ENCODE data around the gene DCP1A.
"Not testable (repeated sequence)": the region's sequence is repeated elsewhere in the genome, so short reads cannot be mapped to it uniquely, and the experiment has no call there.

Gene DCP1A

GRCh38 chr3:53327986-53328385 is 19.4 kb downstream of the DCP1A start:
- FAIRE-seq = not testable (repeated sequence)

GRCh38 chr3:53324105-53324504 is 23.2 kb downstream of the DCP1A start:
- no peak for FAIRE-seq

DNA sequence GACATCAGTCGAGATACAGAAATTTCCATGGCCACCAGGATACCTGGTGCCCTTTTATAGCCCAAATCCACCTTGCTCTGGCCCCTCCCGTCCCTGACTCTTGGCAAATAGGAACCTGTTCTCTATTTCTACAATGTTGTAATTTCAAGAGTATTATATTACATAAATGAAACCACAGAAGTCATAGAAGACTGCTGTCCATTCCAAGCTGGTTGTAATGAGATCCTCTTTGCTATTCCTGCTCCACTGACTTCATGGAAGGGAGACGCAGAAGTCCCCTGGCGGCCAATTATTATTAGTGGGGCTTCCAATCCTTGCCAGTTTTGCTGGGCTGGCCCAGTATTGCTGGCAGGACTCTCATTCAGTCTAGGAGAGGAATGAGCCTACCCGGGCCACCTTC is 26.6 kb downstream of the DCP1A start:
- FAIRE-seq = no peak

GRCh38 chr3:53318522-53318921 is 28.8 kb downstream of the DCP1A start:
- FAIRE-seq = no peak

- FAIRE-seq = no peak
Observed at GRCh38 chr3:53312832-53313231, 34.5 kb downstream of the DCP1A start.

- no peak for FAIRE-seq
Observed at GRCh38 chr3:53311882-53312281, 35.5 kb downstream of the DCP1A start.

DNA sequence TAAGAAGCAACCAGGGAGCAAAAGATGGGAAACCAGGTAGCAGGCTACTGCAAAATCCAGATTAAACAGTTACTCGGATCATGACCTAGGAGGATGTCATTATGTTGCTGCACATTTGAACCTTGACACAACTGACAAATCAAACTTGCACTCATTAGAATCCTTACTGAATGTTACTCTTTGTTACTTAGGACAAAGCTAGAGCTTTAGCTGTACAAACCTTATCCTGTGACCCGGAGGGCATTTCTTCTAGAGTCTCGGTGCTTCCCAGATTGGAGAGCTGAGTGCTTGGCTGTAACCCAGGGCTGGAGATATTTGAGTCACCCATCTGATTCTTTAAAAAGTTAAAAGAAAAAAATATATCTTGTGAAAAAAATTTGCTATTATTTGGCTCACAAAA is 43.4 kb downstream of the DCP1A start:
- FAIRE-seq = no peak

- no peak for FAIRE-seq
Observed at GRCh38 chr3:53303549-53303948, 43.8 kb downstream of the DCP1A start.

- no peak for FAIRE-seq
Observed at GRCh38 chr3:53300826-53301225, 46.5 kb downstream of the DCP1A start.

DNA sequence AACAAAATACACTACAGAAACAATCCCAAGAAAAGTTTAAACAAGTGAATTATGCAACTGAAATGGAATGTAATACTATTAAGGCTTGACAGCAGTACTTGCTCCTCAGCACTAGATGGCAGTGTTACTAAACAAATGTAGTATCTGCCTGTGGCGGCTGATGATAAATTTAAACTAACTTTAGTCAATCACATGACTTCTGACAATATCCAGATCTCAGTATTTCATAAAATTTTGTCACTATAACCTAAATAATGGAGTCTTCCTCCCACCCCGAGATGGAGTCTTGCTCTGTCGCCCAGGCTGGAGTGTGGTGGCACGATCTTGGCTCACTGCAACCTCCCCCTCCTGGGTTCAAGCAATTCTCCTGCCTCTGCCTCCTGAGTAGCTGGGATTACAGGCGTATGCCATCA is 47.7 kb downstream of the DCP1A start:
- peak; percentile 51 for FAIRE-seq

DNA sequence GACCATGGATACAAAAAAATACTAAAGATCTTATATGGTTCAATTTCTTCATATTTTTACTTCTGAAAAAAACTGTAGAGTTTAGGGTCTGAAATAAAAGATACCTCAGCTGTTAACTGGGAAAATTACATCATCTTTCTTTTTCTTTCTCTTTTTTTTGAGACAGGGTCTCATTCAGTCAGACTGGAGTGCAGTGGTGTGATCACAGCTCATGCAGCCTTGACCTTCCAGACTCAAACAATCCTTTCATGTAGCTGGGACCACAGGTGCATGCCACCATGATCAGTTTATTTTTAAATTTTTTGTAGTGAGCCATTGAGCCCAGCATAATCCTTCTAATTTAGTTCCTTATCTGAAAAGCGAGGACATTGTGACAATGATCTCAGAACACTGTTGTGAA is 51.9 kb downstream of the DCP1A start:
- no peak for FAIRE-seq

GRCh38 chr3:53293867-53294266 is 53.5 kb downstream of the DCP1A start:
- FAIRE-seq = no peak

DNA sequence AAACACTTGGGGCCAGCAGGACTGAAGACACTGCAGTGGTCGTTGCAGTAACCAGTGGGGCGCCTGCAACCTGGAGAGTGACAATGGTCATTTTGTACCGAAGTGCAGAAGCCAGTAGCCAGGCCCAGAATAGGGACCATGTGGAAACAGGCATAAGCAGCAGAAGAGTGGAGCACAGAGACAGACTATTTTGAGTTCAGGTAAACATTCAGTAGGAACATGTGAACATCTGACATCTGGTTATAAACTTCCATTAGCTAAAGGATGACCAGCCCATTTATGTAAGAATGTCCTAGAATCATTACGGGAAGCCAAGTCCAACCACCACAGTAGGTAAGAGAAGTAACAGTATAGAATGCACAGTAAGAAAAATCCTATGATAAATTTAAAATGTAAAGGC is 59.1 kb downstream of the DCP1A start:
- no peak for FAIRE-seq

- no peak for FAIRE-seq
Observed at GRCh38 chr3:53287131-53287629, 60.2 kb downstream of the DCP1A start.

- FAIRE-seq = no peak
Observed at GRCh38 chr3:53286727-53287126, 60.6 kb downstream of the DCP1A start.

- no peak for FAIRE-seq
Observed at GRCh38 chr3:53282581-53282980, 64.8 kb downstream of the DCP1A start.

GRCh38 chr3:53278667-53279066 is 68.7 kb downstream of the DCP1A start:
- FAIRE-seq = no peak

- FAIRE-seq = no peak
Observed at GRCh38 chr3:53274938-53275605, 72.3 kb downstream of the DCP1A start.

DNA sequence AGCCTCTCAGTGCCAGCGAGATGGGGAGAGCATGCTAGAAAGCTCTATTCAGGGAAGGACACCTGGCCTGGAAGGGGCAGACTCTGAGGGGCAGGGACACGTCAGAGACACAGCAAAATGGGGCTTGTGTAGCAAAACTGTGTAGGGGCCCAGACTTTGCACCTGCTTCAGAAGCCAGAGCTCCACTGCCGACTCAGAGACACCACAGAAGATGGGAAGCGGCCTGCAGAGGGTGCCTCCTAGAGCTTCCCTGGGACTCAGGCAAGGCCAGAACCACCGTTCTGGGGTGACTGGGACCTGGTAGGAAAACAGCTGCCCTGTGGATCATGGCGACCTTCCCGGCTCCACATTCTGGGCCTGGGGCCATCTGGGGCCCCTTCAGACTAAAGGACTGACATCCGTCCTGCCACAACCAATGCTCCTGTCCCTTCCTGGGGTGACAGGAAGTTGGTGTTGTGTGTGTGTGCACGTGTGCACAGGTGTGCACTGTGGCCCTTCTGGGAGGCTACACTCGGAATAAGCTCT is 74.1 kb downstream of the DCP1A start:
- no peak for FAIRE-seq

DNA sequence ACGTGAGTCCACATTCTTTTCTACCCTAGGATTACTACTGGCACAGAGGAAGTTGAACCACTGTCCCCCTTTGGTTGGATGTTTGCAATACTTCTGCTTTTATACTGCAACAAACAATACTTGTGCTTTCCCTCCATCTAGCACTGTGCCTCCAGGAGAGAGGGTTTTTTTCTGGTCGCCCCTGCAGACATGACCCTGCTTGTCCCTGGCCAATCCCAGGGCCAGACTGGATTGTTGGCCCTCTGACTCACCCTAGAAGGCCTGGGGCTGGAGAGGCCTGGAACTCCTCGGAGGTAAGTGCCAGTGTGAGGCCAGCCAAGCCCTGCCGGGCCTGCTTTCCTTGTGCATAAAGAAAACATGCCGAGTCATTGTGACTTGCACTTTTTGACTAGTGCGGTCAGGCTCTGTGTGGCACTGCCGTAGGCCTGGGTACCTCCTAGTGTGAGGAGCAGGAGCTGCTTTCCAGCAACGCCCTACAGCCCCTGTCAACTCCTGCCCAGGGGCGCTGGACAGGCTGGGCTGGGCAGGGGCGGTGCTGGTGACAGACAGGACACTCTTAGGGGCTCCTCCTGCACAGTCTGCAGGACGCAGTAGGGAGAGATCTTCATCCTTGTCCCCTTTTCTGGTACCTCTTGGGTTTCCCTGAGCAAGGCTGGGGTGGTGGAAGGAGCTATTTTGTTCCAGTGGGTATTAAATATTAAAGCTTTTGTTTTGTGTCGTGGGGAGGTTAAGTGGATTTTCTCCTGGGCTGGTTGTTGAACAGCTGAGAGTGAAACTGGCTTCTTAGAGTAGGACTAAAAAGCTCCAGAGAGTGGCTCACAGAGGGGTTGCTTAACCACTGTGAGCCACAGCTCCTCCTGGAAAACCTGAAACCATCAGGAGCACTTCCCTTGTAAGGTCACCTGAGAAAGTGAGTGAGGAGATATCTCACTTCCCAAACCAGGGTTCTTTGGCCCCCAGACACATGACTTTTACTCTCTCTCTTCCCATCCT is 77.2 kb downstream of the DCP1A start:
- FAIRE-seq = no peak

DNA sequence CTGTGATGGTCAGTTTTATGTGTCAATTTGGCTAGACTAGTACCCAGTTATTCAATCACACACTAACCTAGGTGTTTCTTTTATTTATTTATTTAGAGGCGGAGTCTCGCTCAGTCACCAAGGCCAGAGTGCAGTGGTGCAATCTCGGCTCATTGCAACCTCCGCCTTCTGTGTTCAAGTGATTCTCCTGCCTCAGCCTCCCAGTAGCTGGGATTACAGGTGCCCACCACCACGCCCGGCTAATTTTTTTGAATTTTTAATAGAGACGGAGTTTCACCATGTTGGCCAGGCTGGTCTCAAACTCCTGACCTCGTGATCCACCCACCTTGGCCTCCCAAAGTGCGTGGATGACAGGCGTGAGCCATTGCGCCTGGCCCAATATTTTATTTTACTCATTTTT is 78.2 kb downstream of the DCP1A start:
- FAIRE-seq = not testable (repeated sequence)

- FAIRE-seq = no peak
Observed at GRCh38 chr3:53267766-53268165, 79.6 kb downstream of the DCP1A start.

DNA sequence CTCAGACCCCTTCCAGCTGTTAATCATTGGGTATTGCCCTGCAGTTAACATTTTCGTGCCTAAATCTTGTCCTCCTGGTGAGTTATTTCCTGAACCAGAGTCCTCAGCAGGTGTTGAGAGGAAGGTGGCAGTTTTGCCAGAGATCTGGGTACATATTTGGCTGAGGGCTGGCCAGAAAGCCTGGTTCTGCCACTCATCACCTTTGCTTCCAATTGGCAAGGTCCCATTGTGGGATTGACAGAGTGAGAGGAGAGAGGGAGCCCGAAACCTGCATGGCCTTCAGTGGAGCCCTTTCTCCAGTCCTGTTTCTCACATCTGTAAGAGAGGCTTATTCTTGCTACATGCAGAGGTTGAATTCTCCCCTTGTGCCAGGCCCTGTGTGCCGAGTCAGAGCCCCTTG is 82.6 kb downstream of the DCP1A start:
- no peak for FAIRE-seq

GRCh38 chr3:53263907-53264306 is 83.4 kb downstream of the DCP1A start:
- FAIRE-seq = no peak

Data from colon (tissue), 2 donors.